ENCODE results near the gene ZNF772.

The ZNF772 gene

DNA sequence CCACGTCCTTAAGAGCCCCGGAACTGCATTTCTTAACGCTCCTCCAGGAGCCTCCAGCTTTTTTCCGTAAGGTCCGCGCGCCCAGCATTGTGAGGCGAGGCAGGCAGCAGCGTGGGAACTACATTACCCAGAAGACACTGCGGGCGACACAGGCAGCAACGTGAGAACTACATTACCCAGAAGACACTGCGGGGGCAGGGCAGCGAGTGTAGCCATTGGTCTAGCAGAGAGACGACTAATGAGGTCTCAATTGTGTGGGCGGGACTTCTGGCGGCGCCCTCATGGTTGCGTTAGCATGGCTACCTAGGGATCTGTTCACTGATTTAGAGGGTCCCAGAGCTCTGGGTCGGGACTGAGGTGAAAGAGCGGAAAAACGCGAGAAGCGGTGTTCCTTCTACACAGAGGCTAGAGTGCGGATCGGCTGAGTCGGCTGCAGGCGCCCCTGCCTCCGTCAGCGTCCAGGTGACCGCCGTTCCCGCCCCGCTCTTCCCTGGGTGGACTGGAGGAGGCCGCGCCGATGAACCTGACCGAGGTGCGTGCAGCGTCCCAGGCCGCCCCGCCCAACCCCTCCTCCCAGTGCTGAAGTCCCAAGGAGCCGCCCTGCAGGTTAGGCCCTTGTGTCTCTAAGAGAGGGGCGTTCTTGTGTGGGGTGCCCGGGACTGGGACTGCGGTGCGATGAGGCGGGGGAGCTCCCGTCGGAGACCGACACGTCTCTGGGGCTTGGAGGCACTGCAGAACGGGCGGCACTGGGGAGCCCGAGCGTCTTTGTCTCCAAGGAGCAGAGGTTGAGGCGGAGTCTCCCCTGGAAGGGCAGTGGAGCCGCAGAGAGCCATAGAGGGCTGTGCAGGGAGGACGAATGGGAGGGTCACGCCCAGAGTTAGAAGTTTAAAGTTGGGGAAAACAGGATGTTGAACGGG is 42.0 kb downstream of the ZNF772 start, which contains the start of gene ZNF749:
ZNF749 (plus strand) TSS at position 264 of the 917 bp plus-strand sequence; CDS start at position 518, 254 bp downstream.
- DNase-seq: peak; percentile 99

DNA sequence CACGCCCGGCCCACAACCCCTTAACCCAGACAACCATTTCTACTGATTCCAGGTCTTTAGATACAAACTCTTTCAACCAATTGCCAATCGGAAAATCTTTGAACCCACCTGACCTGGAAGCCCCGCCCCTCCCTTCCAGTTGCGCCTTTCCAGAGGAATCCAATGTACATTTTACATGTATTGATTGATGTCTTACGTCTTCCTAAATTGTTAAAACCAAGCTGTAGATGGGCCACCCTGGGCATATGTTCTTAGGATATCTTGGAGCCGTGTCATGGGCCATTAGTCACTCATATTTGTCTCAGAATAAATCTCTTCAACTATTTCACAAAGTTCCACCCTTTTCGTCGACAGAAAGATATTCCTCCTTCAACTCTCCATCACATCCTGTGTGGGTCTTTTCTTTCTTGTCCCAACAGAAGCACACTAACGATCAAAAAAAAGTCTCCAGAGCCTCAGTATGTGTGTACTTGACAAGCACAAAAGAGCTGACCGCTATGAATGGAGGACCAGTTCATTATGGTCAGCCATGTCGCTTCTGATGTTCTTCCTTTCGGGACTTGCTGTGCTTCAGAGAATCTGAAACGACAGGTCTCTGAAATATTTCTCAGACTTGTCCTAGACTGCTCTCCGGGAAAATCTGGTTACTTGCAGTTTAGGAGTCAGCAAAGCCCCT is 42.8 kb downstream of the ZNF772 start:
- peak; percentile 26 for DNase-seq

DNA sequence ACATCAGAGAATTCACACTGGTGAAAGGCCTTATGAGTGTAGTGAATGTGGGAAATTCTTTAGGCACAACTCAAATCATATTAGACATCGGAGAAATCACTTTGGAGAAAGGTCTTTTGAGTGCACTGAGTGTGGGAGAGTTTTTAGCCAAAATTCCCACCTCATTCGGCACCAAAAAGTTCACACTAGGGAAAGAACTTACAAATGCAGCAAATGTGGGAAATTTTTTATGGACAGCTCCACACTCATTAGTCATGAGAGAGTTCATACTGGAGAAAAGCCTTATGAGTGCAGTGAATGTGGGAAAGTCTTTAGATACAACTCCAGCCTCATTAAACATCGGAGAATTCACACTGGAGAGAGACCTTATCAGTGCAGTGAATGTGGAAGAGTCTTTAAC is 56.3 kb downstream of the ZNF772 start:
- no peak for DNase-seq

DNA sequence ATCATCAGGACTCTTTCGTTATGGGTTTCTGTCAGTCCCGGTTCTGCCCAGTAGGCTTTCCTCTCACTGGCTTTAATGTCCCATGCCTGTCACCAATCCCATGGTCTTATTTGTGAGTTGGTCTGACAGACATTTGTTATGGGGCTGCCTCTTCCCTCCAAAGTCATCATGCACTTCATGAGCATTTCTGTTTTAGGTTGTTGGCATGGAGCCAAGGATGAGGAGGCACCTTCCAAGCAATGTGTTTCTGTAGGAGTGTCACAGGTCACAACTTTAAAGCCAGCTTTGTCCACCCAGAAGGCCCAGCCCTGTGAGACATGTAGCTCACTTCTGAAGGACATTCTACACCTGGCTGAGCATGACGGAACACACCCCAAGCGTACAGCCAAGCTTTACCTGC is 57.9 kb downstream of the ZNF772 start:
- DNase-seq: no peak
